ENCODE results near the gene JARID2. TPM values are rescaled to one million over a fixed set of nuclear protein-coding genes. Genes with fewer than 3 reads are reported as not detected.
A peak's percentile ranks its signal among the peaks of the same experiment; 100 is the strongest.

The JARID2 gene
- total and polyA plus RNA-seq, 4 donors = 1.4 to 12.3 (median 3.4) TPM

DNA sequence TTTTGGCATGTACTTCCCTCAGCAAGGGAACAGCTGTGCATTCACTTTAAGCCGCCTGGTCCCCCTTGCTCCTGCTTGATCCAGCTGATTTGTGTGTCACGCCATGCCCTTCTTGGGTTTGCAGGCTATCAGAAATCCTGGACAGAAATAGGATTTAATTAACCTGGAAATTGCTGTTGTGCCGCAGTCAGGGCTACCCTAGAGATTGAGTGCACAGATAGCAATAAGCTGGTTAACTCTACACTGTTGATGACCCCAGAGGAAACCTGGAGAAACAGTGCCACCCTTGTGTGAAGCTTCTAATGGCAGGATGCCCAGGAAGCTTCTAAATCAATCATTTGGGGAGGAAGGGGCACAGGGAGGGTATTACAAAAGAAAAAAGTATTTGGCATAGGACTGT lies 199.0 kb downstream of the JARID2 start:
- DNase-seq (ENCODE audit: low spot score) = no peak
- TF ChIP-seq RXRA (IDR thresholded peaks at IDR 0.05) (peak; percentile 9 to 11), RAD21 (IDR thresholded peaks at IDR 0.05) (peak; percentile 56 to 62), SP1 (IDR thresholded peaks at IDR 0.05) (peak; percentile 22)
- TF ChIP-seq, protein P1, sequence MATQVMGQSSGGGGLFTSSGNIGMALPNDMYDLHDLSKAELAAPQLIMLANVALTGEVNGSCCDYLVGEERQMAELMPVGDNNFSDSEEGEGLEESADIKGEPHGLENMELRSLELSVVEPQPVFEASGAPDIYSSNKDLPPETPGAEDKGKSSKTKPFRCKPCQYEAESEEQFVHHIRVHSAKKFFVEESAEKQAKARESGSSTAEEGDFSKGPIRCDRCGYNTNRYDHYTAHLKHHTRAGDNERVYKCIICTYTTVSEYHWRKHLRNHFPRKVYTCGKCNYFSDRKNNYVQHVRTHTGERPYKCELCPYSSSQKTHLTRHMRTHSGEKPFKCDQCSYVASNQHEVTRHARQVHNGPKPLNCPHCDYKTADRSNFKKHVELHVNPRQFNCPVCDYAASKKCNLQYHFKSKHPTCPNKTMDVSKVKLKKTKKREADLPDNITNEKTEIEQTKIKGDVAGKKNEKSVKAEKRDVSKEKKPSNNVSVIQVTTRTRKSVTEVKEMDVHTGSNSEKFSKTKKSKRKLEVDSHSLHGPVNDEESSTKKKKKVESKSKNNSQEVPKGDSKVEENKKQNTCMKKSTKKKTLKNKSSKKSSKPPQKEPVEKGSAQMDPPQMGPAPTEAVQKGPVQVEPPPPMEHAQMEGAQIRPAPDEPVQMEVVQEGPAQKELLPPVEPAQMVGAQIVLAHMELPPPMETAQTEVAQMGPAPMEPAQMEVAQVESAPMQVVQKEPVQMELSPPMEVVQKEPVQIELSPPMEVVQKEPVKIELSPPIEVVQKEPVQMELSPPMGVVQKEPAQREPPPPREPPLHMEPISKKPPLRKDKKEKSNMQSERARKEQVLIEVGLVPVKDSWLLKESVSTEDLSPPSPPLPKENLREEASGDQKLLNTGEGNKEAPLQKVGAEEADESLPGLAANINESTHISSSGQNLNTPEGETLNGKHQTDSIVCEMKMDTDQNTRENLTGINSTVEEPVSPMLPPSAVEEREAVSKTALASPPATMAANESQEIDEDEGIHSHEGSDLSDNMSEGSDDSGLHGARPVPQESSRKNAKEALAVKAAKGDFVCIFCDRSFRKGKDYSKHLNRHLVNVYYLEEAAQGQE (IDR thresholded peaks at IDR 0.05) = no peak
- TF ChIP-seq, protein P2, sequence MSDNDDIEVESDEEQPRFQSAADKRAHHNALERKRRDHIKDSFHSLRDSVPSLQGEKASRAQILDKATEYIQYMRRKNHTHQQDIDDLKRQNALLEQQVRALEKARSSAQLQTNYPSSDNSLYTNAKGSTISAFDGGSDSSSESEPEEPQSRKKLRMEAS (IDR thresholded peaks at IDR 0.05) = no peak
- H3K36me3 ChIP-seq (ENCODE audit: control insufficient read depth in 4 of 4, insufficient read depth in 3 of 4, low read depth in 1 of 4, low read length in 3 of 4) = no peaks in the 10 kb centered on the region
- H3K9me3 ChIP-seq (ENCODE audit: control insufficient read depth in 4 of 4, low read length in 3 of 4) = no peaks in the 10 kb centered on the region
- WGBS = 73% methylated on average over 3 of the region's 3 CpGs
- no peak overlapping the region for H3K4me3 ChIP-seq (ENCODE audit: low read depth in 1 of 3, low read length in 3 of 3)
- no peaks in the 10 kb centered on the region for H3K27me3 ChIP-seq (ENCODE audit: control insufficient read depth in 4 of 4, insufficient read depth in 4 of 4, low read length in 3 of 4)
- peaks cover 3 to 35% (median 22%) of the 10 kb centered on the region in 4 donors for H3K4me1 ChIP-seq (ENCODE audit: control insufficient read depth in 4 of 4, insufficient read depth in 4 of 4, low read length in 3 of 4)
- H3K9ac ChIP-seq (ENCODE audit: low read depth in 1 of 2, low read length in 2 of 2) = no peak overlapping the region
- H3K27ac ChIP-seq (ENCODE audit: low read depth in 1 of 2, low read length in 2 of 2) = no peak overlapping the region

DNA sequence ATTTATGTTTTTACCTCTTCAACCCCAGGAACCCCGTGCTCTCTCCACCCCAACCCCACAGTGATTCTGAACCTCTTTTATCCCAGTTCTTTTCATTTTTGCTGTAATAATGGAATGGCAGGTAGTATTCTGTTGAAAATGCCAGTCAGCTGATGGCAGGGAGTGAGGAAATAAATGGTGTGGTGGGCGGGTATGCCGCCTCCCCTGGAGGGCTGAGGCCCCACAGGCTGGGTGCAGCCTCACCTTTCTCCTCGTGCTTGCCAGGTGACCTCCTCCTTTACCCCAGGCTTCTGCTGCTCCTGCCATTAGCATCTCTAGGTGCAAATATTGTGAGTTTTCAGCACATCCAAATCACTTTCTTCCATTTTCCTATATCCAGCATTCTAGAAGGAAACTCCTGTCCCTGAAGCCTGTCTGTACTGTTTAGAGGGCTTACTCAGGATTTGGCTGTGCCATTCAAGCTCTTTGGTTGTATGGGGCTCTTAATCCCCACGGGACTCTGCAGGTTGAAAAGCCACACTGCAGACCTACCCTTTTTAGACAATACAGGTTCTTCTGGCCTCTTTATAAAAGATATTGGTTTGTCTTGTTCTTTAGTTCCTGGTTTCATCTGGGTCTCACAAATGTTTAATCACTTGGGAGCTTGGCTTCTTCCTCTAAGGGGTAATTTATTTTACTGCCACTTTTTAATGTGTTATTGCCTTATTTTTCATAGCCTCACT lies 201.8 kb downstream of the JARID2 start:
- TF ChIP-seq, protein P2 (IDR thresholded peaks at IDR 0.05) = no peak
- no peak for TF ChIP-seq TAF1 (conservative IDR thresholded peaks at IDR 0.05)
- TF ChIP-seq GABPA (IDR thresholded peaks at IDR 0.05 in 1 of 2, conservative IDR thresholded peaks at IDR 0.05 in 1 of 2) = no peak
- TF ChIP-seq, protein P1 (IDR thresholded peaks at IDR 0.05) = no peak
- Histone ChIP-seq H3K27ac (ENCODE audit: low read depth in 1 of 2, low read length in 2 of 2) (no peak overlapping the region), H3K27me3 (ENCODE audit: control insufficient read depth in 4 of 4, insufficient read depth in 4 of 4, low read length in 3 of 4) (no peaks in the 10 kb centered on the region), H3K9me3 (ENCODE audit: control insufficient read depth in 4 of 4, low read length in 3 of 4) (no peaks in the 10 kb centered on the region), H3K4me1 (ENCODE audit: control insufficient read depth in 4 of 4, insufficient read depth in 4 of 4, low read length in 3 of 4) (peaks cover 0 to 20% (median 13%) of the 10 kb centered on the region in 4 donors), H3K36me3 (ENCODE audit: control insufficient read depth in 4 of 4, insufficient read depth in 3 of 4, low read depth in 1 of 4, low read length in 3 of 4) (no peaks in the 10 kb centered on the region), H3K4me3 (ENCODE audit: low read depth in 1 of 3, low read length in 3 of 3) (no peak overlapping the region), H3K9ac (ENCODE audit: low read depth in 1 of 2, low read length in 2 of 2) (no peak overlapping the region)
- 86% methylated on average over 5 of the region's 5 CpGs for WGBS
- DNase-seq (ENCODE audit: low spot score) = no peak

DNA sequence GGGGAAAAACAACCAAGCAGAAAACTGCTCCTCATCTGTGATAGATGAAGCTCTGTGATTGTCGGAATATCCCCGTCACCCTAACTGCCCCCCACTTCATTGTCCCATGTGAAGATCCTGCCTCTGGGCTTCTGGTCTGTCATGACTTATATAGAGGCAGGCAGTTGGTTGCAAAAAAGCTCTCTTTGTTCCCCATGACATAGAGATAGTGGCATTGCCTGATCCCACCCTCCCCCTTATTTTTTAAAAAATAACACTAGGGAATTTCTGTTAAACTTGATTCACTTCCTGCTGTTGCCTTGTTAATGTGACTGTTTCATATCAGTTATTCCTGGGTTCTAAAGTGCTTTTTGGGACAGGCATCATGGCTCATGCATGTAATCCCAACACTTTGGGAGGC lies 203.1 kb downstream of the JARID2 start:
- H3K9ac ChIP-seq (ENCODE audit: low read depth in 1 of 2, low read length in 2 of 2) = no peak overlapping the region
- H3K4me3 ChIP-seq (ENCODE audit: low read depth in 1 of 3, low read length in 3 of 3) = no peak overlapping the region
- no peaks in the 10 kb centered on the region for H3K9me3 ChIP-seq (ENCODE audit: control insufficient read depth in 4 of 4, low read length in 3 of 4)
- peaks cover 0 to 11% (median 7%) of the 10 kb centered on the region in 4 donors for H3K4me1 ChIP-seq (ENCODE audit: control insufficient read depth in 4 of 4, insufficient read depth in 4 of 4, low read length in 3 of 4)
- 96% methylated on average over 2 of the region's 2 CpGs for WGBS
- no peaks in the 10 kb centered on the region for H3K27me3 ChIP-seq (ENCODE audit: control insufficient read depth in 4 of 4, insufficient read depth in 4 of 4, low read length in 3 of 4)
- H3K27ac ChIP-seq (ENCODE audit: low read depth in 1 of 2, low read length in 2 of 2) = no peak overlapping the region
- DNase-seq (ENCODE audit: low spot score) = no peak
- TF ChIP-seq, protein P3, sequence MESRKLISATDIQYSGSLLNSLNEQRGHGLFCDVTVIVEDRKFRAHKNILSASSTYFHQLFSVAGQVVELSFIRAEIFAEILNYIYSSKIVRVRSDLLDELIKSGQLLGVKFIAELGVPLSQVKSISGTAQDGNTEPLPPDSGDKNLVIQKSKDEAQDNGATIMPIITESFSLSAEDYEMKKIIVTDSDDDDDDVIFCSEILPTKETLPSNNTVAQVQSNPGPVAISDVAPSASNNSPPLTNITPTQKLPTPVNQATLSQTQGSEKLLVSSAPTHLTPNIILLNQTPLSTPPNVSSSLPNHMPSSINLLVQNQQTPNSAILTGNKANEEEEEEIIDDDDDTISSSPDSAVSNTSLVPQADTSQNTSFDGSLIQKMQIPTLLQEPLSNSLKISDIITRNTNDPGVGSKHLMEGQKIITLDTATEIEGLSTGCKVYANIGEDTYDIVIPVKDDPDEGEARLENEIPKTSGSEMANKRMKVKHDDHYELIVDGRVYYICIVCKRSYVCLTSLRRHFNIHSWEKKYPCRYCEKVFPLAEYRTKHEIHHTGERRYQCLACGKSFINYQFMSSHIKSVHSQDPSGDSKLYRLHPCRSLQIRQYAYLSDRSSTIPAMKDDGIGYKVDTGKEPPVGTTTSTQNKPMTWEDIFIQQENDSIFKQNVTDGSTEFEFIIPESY (IDR thresholded peaks at IDR 0.05) = no peak
- TF ChIP-seq, protein P4, sequence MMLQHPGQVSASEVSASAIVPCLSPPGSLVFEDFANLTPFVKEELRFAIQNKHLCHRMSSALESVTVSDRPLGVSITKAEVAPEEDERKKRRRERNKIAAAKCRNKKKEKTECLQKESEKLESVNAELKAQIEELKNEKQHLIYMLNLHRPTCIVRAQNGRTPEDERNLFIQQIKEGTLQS (IDR thresholded peaks at IDR 0.05) = no peak
- TF ChIP-seq, protein P5, sequence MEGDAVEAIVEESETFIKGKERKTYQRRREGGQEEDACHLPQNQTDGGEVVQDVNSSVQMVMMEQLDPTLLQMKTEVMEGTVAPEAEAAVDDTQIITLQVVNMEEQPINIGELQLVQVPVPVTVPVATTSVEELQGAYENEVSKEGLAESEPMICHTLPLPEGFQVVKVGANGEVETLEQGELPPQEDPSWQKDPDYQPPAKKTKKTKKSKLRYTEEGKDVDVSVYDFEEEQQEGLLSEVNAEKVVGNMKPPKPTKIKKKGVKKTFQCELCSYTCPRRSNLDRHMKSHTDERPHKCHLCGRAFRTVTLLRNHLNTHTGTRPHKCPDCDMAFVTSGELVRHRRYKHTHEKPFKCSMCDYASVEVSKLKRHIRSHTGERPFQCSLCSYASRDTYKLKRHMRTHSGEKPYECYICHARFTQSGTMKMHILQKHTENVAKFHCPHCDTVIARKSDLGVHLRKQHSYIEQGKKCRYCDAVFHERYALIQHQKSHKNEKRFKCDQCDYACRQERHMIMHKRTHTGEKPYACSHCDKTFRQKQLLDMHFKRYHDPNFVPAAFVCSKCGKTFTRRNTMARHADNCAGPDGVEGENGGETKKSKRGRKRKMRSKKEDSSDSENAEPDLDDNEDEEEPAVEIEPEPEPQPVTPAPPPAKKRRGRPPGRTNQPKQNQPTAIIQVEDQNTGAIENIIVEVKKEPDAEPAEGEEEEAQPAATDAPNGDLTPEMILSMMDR (IDR thresholded peaks at IDR 0.05; ENCODE audit: low read depth, low read length, missing input control) = no peak
- H3K36me3 ChIP-seq (ENCODE audit: control insufficient read depth in 4 of 4, insufficient read depth in 3 of 4, low read depth in 1 of 4, low read length in 3 of 4) = no peaks in the 10 kb centered on the region

Data from liver (tissue), 9 donors.